ENCODE results near the gene CRISP1.

Gene CRISP1

GRCh38 chr6:49892280-49892679, 25.9 kb upstream of the CRISP1 start:
- Histone ChIP-seq H3K4me1 (ENCODE audit: control insufficient read depth, low read length) (no peaks in the 10 kb centered on the region), H3K9me3 (ENCODE audit: control insufficient read depth, insufficient read depth, low read length) (no peaks in the 10 kb centered on the region), H3K36me3 (ENCODE audit: control insufficient read depth, low read length) (no peaks in the 10 kb centered on the region), H3K27ac (ENCODE audit: low read depth, low read length) (no peak overlapping the region), H3K79me2 (ENCODE audit: control insufficient read depth, low read length) (no peaks in the 10 kb centered on the region), H4K20me1 (ENCODE audit: control insufficient read depth, insufficient read depth, low read depth, low read length) (no peaks in the 10 kb centered on the region), H3K4me3 (ENCODE audit: low read length) (no peak overlapping the region), H3K4me2 (ENCODE audit: low read length) (no peak overlapping the region), H3K9me2 (replicated peaks; ENCODE audit: control insufficient read depth, low read length) (no peaks in the 10 kb centered on the region), H3K27me3 (ENCODE audit: control insufficient read depth, low read length) (no peaks in the 10 kb centered on the region), H3F3A (ENCODE audit: control insufficient read depth, insufficient read depth) (no peaks in the 10 kb centered on the region)
- TF ChIP-seq EZH2phosphoT487 (IDR thresholded peaks at IDR 0.05; ENCODE audit: borderline replicate concordance, low read length) = no peak
- no peak for TF ChIP-seq CTCF (IDR thresholded peaks at IDR 0.05; ENCODE audit: low read depth, low read length, poor library complexity, severe bottlenecking)

- Histone ChIP-seq H3K4me1 (ENCODE audit: control insufficient read depth, low read length) (no peaks in the 10 kb centered on the region), H3K36me3 (ENCODE audit: control insufficient read depth, low read length) (no peaks in the 10 kb centered on the region), H3K4me3 (ENCODE audit: low read length) (no peak overlapping the region), H4K20me1 (ENCODE audit: control insufficient read depth, insufficient read depth, low read depth, low read length) (no peaks in the 10 kb centered on the region), H3F3A (ENCODE audit: control insufficient read depth, insufficient read depth) (no peaks in the 10 kb centered on the region), H3K79me2 (ENCODE audit: control insufficient read depth, low read length) (no peaks in the 10 kb centered on the region), H3K9me2 (replicated peaks; ENCODE audit: control insufficient read depth, low read length) (no peaks in the 10 kb centered on the region), H3K4me2 (ENCODE audit: low read length) (no peak overlapping the region), H3K9me3 (ENCODE audit: control insufficient read depth, insufficient read depth, low read length) (no peaks in the 10 kb centered on the region), H3K27ac (ENCODE audit: low read depth, low read length) (no peak overlapping the region), H3K27me3 (ENCODE audit: control insufficient read depth, low read length) (no peaks in the 10 kb centered on the region)
- no peak for TF ChIP-seq CTCF (IDR thresholded peaks at IDR 0.05; ENCODE audit: low read depth, low read length, poor library complexity, severe bottlenecking)
- no peak for TF ChIP-seq EZH2phosphoT487 (IDR thresholded peaks at IDR 0.05; ENCODE audit: borderline replicate concordance, low read length)
These were observed 24.7 kb upstream of the CRISP1 start for GRCh38 chr6:49890988-49891387.

GRCh38 chr6:49888742-49889431, 22.6 kb upstream of the CRISP1 start:
- H4K20me1 ChIP-seq (ENCODE audit: control insufficient read depth, insufficient read depth, low read depth, low read length) = no peaks in the 10 kb centered on the region

More at GRCh38 chr6:49888742-49889431, 22.6 kb upstream of the CRISP1 start:
- Histone ChIP-seq H3K36me3 (ENCODE audit: control insufficient read depth, low read length) (no peaks in the 10 kb centered on the region), H3K4me1 (ENCODE audit: control insufficient read depth, low read length) (no peaks in the 10 kb centered on the region), H3K4me2 (ENCODE audit: low read length) (no peak overlapping the region), H3K9me3 (ENCODE audit: control insufficient read depth, insufficient read depth, low read length) (no peaks in the 10 kb centered on the region), H3K4me3 (ENCODE audit: low read length) (no peak overlapping the region), H3F3A (ENCODE audit: control insufficient read depth, insufficient read depth) (no peaks in the 10 kb centered on the region), H3K9me2 (replicated peaks; ENCODE audit: control insufficient read depth, low read length) (no peaks in the 10 kb centered on the region), H3K27ac (ENCODE audit: low read depth, low read length) (no peak overlapping the region), H3K79me2 (ENCODE audit: control insufficient read depth, low read length) (no peaks in the 10 kb centered on the region), H3K27me3 (ENCODE audit: control insufficient read depth, low read length) (no peaks in the 10 kb centered on the region)
- no peak for TF ChIP-seq CTCF (IDR thresholded peaks at IDR 0.05; ENCODE audit: low read depth, low read length, poor library complexity, severe bottlenecking)
- no peak for TF ChIP-seq EZH2phosphoT487 (IDR thresholded peaks at IDR 0.05; ENCODE audit: borderline replicate concordance, low read length)
